ENCODE data around the gene ADAM20. TPM values are rescaled to one million over a fixed set of nuclear protein-coding genes. Genes with fewer than 3 reads are reported as not detected.

ADAM20 gene
- total RNA-seq, 4 donors from 2014 or later: 2.1 to 5.4 (median 3.8) TPM

DNA sequence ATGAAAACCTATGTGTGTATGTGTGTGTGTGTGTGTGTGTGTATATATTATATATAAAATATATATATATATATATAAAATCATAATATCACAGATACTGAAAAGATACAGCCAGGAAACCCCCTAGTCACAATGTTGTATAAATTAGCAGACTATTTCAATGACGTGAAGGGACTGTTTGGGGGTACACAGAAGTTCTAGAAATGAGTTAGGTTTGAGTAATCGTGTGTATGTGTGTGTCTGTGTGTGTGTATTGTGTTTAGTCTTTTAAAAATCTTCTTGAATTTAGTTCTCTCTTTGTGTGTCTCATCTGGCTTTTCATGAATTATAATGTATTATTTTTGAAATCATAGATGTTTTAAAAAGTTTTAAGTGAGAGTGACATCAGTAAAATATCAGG lies 61.0 kb downstream of the ADAM20 start:
- WGBS, 2 donors: 79 to 83% methylated on average over 2 of the region's 2 CpGs
- TF ChIP-seq, protein P1, sequence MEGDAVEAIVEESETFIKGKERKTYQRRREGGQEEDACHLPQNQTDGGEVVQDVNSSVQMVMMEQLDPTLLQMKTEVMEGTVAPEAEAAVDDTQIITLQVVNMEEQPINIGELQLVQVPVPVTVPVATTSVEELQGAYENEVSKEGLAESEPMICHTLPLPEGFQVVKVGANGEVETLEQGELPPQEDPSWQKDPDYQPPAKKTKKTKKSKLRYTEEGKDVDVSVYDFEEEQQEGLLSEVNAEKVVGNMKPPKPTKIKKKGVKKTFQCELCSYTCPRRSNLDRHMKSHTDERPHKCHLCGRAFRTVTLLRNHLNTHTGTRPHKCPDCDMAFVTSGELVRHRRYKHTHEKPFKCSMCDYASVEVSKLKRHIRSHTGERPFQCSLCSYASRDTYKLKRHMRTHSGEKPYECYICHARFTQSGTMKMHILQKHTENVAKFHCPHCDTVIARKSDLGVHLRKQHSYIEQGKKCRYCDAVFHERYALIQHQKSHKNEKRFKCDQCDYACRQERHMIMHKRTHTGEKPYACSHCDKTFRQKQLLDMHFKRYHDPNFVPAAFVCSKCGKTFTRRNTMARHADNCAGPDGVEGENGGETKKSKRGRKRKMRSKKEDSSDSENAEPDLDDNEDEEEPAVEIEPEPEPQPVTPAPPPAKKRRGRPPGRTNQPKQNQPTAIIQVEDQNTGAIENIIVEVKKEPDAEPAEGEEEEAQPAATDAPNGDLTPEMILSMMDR (IDR thresholded peaks at IDR 0.05): no peak
- TF ChIP-seq POLR2A (IDR thresholded peaks at IDR 0.05): no peak
- DNase-seq: no peak
- Histone ChIP-seq H3K4me3 (replicated peaks in 1 of 3) (no peak overlapping the region), H3K27ac (no peak overlapping the region), H3K9me3 (no peaks in the 10 kb centered on the region), H3K27me3 (no peaks in the 10 kb centered on the region), H3K36me3 (no peaks in the 10 kb centered on the region), H3K4me1 (no peaks in the 10 kb centered on the region)
- intact Hi-C loops (cut with DNase I): no loop called here

Small RNA genes within 50 kb of the gene (small RNA-seq; reads per million reads assigned to genes)
- not detected for gene RNU6-659P

Other genes starting within 250 kb of the ADAM20 start
- 10 to 100 TPM; 28.2 to 49.3 (median 35.3) TPM for gene COX16, start 175.3 kb downstream of the ADAM20 start, total RNA-seq
- 10 to 100 TPM; 28.1 to 44.9 (median 37.7) TPM for gene SYNJ2BP, start 117.9 kb downstream of the ADAM20 start, total RNA-seq
- under 1 TPM in 1 of 4 donors, not detected in 3; 0.11 TPM for gene ADAM21, start 82.8 kb downstream of the ADAM20 start, total RNA-seq
- gene MED6, start 65.7 kb upstream of the ADAM20 start, total RNA-seq: 10 to 100 TPM; 35.2 to 74.3 (median 51.0) TPM
- 1 to 10 TPM; 5.7 to 9.4 (median 7.2) TPM for gene TTC9, start 106.9 kb upstream of the ADAM20 start, total RNA-seq